Mucosa of descending colon (tissue), 3 donors: ENCODE results near the gene WDR31. TPM values are rescaled to one million over a fixed set of nuclear protein-coding genes. Genes with fewer than 3 reads are reported as not detected.

ENCODE experiments used
- ATAC-seq: fragments of 200-7000 bp; cut with Tn5 transposase; one replicate; pipeline ENCODE4 v1.9.1; 2020; ENCODE audit warnings: mild to moderate bottlenecking, moderate library complexity
- DNase-seq, 3 donors: peaks; one replicate each; pipeline ENCODE4 v3.0.0-alpha.2; 2020
- H3K36me3 ChIP-seq: fragments of 200-600 bp; one replicate; pipeline ENCODE4 v1.8.0; 2021; ENCODE audit warnings: low read depth, mild to moderate bottlenecking
- H3K4me1 ChIP-seq: fragments of 200-600 bp; one replicate; pipeline ENCODE4 v1.8.0; 2021; ENCODE audit warnings: low read depth, mild to moderate bottlenecking
- H3K4me3 ChIP-seq: fragments of 200-600 bp; one replicate; pipeline ENCODE4 v1.8.0; 2021; ENCODE audit warnings: mild to moderate bottlenecking
- H3K9me3 ChIP-seq: fragments of 200-600 bp; one replicate; pipeline ENCODE4 v1.8.0; 2021; ENCODE audit warnings: mild to moderate bottlenecking
- intact Hi-C, 2 donors: fragments of 100-400 bp; cut with DNase I in 1 of 2; cut with micrococcal nuclease in 1 of 2; formaldehyde crosslinking; loops; one replicate each; pipeline versions ENCODE4 v1.11.0 to v1.11.1; 2022; cut with DNase I, micrococcal nuclease
- total RNA-seq, 3 donors: library from RNA; stranded (reverse); fragmentation: NEBNext Ultra II Directional in 2 of 3; extraction: Animal tissue kit (Norgen Biotek cat#: 25700) in 2 of 3; gene quantifications; one replicate each; pipeline versions ENCODE4 v1.2.1 to v1.2.4, GENCODE V29; 2021 to 2023
- TF ChIP-seq, protein P1 (sequence below): fragments of 200-600 bp; IDR thresholded peaks from one replicate; pipeline ENCODE4 v1.8.0; 2022; ENCODE audit warnings: antibody characterized with exemption, mild to moderate bottlenecking
- donor health status: DM: no; HTN: no; CAD: no; lungs with moderate emphysema.
- donor health status: DM: no; HTN: no; CAD: no.
- donor health status: DM: no; HTN: yes; CAD: no.

WDR31 gene
- total RNA-seq, 3 donors from 2014 or later: 2.6 to 4.6 (median 3.3) TPM

DNA sequence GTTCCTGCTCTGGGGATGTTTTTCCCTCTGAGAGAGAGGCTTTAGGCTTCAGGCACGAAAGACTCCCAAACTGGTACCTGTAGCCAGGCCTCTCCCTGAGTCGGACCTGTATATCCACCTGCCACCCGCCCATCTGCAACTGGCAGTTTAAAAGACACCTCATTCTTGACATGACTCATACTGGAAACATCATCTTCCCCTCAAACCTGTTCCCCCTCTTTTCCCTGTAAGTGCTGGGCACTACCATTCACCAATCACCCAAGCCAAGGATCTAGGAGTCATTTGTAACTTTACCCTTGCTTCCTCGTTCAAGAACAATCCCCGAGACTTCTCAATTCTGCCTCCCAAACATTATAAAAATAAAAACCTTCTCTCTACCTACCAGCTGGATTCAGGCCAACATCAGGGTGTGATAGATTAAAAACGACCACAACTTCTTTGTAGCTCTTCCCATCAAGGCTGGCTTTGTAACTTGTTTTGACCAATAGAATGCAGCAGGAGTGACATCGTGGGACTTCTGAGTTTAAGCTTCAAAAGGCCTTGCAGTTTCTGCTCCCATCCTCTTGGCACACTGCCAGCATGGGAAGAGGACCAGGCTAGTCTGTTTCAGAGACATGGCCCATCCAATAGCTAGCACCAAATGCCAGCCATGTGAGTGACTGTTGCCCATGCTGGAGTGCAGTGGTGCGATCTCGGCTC is 1.8 kb upstream of the WDR31 start:
- DNase-seq (peak in 1 of 3 donors; percentile 20), ATAC-seq (peak; percentile 29)
- intact Hi-C loops: no loop called here
- no peaks in the 10 kb centered on the region for H3K9me3 ChIP-seq
- no peaks in the 10 kb centered on the region for H3K36me3 ChIP-seq
- peaks cover 12% of the 10 kb centered on the region for H3K4me1 ChIP-seq
- H3K4me3 ChIP-seq: no peak overlapping the region
- TF ChIP-seq, protein P1, sequence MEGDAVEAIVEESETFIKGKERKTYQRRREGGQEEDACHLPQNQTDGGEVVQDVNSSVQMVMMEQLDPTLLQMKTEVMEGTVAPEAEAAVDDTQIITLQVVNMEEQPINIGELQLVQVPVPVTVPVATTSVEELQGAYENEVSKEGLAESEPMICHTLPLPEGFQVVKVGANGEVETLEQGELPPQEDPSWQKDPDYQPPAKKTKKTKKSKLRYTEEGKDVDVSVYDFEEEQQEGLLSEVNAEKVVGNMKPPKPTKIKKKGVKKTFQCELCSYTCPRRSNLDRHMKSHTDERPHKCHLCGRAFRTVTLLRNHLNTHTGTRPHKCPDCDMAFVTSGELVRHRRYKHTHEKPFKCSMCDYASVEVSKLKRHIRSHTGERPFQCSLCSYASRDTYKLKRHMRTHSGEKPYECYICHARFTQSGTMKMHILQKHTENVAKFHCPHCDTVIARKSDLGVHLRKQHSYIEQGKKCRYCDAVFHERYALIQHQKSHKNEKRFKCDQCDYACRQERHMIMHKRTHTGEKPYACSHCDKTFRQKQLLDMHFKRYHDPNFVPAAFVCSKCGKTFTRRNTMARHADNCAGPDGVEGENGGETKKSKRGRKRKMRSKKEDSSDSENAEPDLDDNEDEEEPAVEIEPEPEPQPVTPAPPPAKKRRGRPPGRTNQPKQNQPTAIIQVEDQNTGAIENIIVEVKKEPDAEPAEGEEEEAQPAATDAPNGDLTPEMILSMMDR: no peak

DNA sequence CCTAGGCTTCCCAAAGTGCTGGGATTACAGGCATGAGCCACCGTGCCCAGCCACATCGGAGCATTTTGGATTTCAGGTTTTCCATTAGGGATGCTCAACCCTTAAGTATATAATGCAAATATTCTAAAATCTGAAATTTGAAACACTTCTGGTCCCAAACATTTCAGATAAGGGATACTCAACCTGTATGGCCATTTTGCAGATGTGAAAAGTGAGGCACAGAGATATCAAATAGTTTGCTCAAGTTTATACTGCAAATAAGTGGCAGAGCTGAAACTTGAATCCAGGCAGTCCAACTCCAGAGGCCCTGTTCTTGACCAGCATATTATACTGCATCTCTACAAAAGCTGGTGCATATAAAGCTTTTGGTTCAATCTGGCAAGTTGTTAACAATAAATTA is 2.4 kb downstream of the WDR31 start:
- H3K4me1 ChIP-seq: peaks cover 6% of the 10 kb centered on the region
- TF ChIP-seq, protein P1: no peak
- H3K9me3 ChIP-seq: no peaks in the 10 kb centered on the region
- DNase-seq (no peak), ATAC-seq (no peak)
- no peaks in the 10 kb centered on the region for H3K36me3 ChIP-seq
- intact Hi-C loops: loop anchor here in 1 of 2 donors (2.0 kb wide), 1 partner anchor 69 kb away; no protein-coding TSS in a partner anchor
- H3K4me3 ChIP-seq: no peak overlapping the region

DNA sequence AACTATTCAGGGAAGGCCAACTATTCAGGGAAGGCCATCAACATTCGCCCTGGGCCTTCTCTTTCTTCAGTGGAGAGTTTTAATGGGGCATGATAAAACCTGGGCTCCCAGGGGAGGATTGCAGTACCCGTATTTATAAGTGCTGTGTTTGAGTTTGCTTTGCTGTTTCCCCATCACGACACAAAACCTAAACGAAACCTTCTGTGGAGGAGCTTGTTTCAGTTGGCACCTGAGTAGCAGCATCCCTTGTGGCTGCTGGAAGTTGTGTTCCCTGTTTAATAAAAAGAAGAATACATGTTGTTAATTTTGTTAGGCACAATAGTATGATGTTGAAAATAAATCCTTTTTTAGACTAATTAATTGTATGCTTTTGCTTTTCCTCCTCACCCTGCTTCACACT is 8.3 kb downstream of the WDR31 start:
- TF ChIP-seq, protein P1: no peak
- Histone ChIP-seq H3K4me1 (no peaks in the 10 kb centered on the region), H3K4me3 (no peak overlapping the region), H3K9me3 (no peaks in the 10 kb centered on the region), H3K36me3 (no peaks in the 10 kb centered on the region)
- intact Hi-C loops: no loop called here
- DNase-seq: no peak
- ATAC-seq: no peak

DNA sequence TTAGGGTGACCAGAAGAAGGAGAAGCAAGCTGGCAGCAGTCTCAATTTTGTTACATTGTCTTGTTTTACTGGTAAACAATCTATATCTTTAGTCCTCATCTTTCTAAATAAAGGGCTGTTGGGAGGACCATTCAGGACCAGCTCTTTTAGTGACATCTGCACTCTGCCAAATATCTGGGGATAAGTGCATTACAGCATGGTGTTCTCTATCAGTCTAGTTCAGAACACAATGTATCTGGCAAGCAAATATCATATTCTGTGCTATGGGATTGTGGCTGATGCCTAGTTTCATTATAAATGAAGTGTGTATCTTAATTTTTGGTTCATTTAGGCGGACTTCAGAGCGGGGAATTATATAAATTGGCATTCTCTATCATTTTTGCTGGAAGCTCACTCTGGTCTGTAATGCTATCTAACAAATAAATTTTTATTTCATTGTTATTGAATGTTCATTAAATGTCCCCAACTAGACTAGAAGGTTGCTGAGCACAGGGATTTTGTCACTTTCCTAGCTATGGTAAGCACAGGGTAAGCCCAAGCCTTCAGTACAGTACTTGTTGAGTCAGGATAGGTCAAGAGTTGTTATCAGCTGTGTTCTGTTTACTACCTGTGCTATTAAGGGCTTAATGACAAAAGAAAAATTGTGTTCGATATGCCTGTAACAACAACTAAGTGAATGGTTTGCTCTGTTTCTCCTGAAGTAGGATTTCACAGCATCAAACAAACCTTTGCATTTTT is 11.9 kb downstream of the WDR31 start:
- no peaks in the 10 kb centered on the region for H3K36me3 ChIP-seq
- no peaks in the 10 kb centered on the region for H3K9me3 ChIP-seq
- H3K4me3 ChIP-seq: no peak overlapping the region
- no peaks in the 10 kb centered on the region for H3K4me1 ChIP-seq
- intact Hi-C loops: no loop called here
- TF ChIP-seq, protein P1: no peak
- ATAC-seq (no peak), DNase-seq (no peak)

DNA sequence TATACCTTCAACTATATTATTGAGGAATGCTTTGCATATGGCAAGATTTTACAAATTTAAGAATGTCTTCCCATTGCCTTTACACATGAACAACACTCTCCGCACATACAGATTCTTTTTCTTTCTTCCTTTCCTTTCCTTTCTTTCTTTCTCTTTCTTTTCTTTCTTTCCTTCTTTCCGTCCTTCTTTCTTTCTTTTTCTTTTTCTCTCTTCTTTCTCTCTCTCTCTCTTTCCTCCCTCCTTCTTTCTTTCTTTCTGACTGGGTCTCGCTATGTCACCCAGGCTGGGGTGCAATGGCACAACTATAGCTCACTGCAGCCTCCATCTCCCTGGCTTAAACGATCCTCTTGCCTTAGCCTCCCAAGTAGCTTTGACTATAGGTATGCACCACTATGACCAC is 13.8 kb downstream of the WDR31 start:
- Histone ChIP-seq H3K4me1 (no peaks in the 10 kb centered on the region), H3K4me3 (no peak overlapping the region), H3K9me3 (no peaks in the 10 kb centered on the region), H3K36me3 (no peaks in the 10 kb centered on the region)
- DNase-seq: no peak
- ATAC-seq: no peak
- intact Hi-C loops: no loop called here
- TF ChIP-seq, protein P1: no peak
